T follicular helper cell (primary cell): Measurements from ENCODE around the gene PMCH.
"Not testable (repeated sequence)": the region's sequence is repeated elsewhere in the genome, so short reads cannot be mapped to it uniquely, and the experiment has no call there.

Experiments used
- DNase-seq: peaks from one replicate; pipeline ENCODE4 v3.0.0-alpha.2; 2020; ENCODE audit warnings: low read depth
- total RNA-seq, 2 experiments: gene quantifications; one replicate each; lab custom pipeline; 2026; lab: John Stamatoyannopoulos, UW

Gene PMCH, protein sequence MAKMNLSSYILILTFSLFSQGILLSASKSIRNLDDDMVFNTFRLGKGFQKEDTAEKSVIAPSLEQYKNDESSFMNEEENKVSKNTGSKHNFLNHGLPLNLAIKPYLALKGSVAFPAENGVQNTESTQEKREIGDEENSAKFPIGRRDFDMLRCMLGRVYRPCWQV
- total RNA-seq, result 0.17 to 1.8 reads per million in 2 experiments

DNA sequence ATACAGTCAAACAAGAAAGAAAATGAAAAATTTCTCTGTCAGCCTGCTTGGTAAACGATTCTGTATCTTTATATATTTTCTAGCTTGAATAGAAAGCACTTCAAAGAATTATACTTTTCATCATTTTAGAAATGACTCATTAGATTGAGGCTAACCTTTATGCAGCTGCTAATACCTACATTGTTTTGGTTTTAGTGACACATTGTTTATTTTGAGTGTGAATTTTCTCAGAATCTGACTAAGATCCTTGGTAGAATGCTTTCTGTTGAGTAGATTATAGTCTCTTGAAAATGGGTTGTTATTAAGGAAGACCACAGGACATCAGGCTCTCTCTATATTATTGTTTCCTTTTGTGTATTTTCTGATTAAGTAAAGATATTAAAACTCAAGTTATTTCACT is at the start of gene PMCH:
Gene PMCH (minus strand): TSS at position 45 of the 400 bp plus-strand sequence. CDS start 63 bp downstream, outside the sequence.
- DNase-seq, result no peak

DNA sequence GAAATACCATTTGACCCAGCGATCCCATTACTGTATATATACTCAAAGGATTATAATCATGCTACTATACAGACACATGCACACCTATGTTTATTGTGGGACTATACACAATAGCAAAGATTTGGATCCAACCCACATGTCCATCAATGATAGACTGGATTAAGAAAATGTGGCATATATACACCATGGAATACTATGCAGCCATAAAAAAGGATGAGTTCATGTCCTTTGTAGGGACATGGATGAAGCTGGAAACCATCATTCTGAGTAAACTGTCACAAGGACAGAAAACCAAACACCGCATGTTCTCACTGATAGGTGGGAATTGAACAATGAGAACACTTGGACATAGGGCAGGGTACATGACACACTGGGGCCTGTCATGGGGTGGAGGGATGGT is 43.2 kb upstream of the PMCH start:
- not testable (repeated sequence) for DNase-seq

GRCh38 chr12:102234599-102234998 is 37.0 kb upstream of the PMCH start:
- DNase-seq, result no peak

- no peak for DNase-seq
Measured at GRCh38 chr12:102232446-102232845, 34.8 kb upstream of the PMCH start.

- DNase-seq, result no peak
Measured at GRCh38 chr12:102232036-102232435, 34.4 kb upstream of the PMCH start.

GRCh38 chr12:102227954-102228353 is 30.3 kb upstream of the PMCH start:
- no peak for DNase-seq

- no peak for DNase-seq
Measured at GRCh38 chr12:102220736-102221135, 23.1 kb upstream of the PMCH start.

- DNase-seq, result no peak
Measured at GRCh38 chr12:102215992-102216691, 18.5 kb upstream of the PMCH start.

DNA sequence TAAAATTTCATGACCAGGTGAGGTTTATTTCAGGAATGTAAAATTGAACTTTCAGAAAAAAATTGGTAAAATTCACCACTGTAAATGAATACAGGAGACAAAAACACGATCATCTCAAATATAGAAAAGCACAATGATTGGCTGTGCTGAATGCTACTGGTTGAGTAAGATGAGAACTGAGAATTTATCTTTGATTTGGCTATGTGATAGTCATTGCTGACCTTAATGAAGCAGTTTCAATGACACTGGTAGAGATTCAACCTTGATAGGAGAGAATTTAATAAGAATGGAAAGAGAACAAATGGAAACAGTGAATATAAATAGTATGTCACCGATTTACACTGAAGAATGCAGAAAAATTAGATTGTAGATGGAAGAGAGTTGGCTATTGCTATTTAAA is 6.4 kb upstream of the PMCH start:
- DNase-seq, result no peak

DNA sequence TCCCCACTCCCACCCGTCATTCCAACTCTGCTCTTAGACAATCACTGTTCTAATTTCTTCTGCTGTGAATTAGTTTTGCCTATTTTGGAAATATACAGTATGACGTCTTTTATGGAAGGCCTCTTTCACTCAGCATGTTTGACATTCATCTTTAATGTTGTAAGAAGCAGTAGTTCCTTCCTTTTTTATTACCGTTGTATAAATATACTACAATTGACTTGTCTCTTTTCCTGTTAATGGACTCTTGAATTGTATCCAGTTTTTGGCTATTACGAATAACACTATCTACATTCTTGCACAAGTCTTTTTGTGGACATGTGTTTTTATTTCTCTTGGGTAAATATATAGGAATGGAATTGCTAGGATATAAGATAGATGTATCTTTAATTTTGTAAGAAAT is 4.9 kb upstream of the PMCH start:
- DNase-seq, result no peak

DNA sequence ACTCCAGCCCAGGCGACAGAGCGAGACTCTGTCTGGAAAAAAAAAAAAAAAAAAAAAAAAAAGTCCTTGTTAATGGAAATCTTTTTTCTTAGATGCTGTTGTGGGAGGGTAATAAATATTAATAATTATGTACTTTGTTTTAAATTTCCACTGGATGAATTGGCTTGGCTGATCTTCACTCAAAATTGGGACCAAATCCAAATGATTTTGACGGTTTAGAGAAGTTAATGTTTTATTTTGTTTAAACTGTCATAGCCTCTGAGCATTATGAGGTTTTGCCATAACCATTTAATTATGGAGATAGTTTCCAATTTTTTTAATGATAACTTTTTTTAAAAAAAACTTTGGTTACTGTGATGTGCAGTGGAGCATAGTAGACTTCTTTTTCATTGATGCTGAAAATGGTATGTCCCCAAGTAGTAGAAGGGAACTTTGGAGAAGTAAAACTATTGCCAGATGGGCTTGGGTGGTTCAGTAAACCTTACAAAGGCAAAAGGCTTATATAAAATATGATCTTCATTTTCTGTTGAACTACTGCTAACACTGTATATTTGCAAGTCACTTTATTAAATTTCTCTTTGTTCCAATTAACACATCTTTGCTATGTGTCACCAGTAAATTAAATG is 3.9 kb upstream of the PMCH start:
- no peak for DNase-seq

DNA sequence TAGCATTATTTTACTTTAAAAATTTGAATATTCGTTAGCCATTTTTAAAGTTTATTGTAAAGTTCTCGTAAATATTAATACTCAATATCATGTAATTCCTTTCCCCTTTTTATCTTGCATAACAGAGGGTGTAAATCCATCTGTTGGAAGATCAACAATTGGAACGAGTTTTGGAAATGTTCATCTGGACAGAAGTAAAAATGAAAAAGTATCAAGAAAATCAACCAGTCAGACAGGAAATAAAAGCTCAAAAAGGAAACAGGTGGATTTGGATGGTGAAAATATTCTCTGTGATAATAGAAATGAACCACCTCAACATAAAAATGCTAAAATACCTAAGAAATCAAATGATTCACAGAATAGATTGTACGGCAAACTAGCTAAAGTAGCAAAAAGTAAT is 1.8 kb downstream of the PMCH start:
- no peak for DNase-seq

- DNase-seq, result no peak
Measured at GRCh38 chr12:102182635-102183034, 15.0 kb downstream of the PMCH start.

DNA sequence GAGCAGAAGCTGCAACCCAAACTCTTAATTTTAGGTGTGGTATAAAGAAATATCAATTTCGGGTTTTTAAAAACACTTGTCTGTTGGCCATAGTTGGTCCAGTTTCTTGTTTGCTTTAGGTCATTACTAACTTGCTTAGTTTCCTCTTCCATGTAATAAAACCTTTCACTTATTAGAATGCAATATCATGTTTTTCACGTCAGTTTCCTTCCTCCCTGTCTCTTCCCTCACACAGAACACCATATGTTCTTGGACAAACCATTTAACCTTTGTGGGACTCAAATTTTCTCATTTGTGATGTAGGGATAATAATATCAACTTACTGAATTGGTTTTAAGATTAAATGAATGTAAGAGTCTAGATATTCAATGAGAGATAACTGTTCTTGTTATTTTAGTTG is 22.9 kb downstream of the PMCH start:
- DNase-seq, result no peak

DNA sequence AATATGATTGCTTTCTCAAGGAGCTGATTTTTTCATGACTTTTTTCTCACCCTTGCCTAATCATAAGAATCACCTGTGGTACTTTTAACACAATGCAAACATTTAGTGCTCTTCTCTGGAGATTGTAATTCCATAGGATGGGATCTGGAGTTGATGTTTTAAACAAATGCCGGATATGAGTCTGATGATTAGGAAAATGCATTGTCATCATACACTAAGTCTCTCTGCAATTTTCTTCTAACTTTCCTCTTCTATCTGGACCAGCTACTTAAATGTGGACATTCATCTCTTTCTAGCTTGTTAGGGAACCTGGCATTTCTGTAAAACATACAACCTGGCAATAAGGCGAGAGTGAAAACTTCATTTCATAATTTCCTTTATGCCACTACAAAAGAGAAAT is 23.5 kb downstream of the PMCH start:
- DNase-seq, result no peak

DNA sequence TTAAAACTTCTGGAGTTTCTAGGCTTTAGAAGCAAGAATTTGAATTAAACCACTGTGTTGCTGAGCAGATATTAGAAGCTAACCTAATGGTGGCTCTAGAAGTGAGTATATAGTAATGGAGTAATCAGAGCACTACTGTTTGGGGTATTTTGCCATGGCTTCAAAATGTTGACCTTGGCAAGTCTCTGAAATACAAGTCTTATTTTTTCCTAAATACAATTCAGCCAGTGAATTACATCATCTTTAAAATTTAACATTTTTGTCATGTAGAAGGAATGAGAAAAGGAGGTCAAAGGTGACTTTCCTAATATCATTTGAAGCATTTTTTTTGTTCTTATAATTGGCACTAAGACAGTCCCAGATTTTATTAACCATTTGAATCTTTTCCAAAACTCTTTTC is 25.2 kb downstream of the PMCH start:
- no peak for DNase-seq

DNA sequence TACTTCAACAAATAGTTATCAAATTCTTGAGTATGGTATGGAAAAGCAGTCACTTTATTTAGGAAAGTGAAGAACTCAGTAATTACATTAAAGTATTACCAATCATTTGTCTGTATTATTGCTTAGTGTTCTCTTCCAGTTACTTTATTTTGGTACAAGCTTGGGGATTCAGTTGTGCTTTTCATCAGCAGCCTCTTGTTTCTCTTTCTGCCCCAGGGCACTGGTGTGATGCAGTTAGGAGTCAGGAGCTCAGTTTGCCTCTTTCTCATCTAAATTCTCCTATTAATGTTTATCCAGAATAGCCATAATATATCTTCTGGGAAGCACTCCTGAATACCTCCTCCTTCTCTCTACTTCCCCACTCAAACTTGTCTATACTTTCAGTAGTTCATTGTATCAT is 25.7 kb downstream of the PMCH start:
- DNase-seq, result no peak

DNA sequence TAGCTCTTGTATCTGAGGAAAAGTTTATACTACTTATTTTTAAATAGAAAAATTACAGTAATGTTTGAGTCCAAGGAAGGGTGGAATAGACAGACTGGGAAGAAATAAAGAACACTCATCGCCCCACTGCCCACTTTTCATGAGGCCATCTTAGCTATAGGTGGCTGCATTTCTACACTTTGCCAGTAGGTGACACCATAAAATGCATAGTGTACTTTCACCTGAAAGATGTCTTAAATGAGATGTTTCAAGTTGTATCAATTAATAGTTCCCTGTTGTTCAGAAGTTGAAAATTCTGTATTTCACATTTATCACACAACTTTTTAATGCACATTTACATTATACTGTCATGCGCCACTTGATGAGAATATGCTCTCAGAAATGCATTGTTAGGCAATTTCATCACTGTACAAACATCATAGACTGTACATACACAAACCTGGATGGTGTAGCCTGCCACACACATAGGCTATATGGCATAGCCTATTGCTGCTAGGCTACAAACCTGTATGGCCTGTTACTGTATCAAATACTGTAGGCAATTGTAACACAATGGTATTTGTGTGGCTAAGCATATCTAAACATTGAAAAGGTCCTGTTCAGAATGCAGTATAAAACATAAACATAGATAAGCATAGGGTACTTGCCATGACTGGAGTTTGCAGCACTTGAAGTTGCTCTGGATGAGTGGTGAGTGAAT is 27.6 kb downstream of the PMCH start:
- DNase-seq, result no peak

DNA sequence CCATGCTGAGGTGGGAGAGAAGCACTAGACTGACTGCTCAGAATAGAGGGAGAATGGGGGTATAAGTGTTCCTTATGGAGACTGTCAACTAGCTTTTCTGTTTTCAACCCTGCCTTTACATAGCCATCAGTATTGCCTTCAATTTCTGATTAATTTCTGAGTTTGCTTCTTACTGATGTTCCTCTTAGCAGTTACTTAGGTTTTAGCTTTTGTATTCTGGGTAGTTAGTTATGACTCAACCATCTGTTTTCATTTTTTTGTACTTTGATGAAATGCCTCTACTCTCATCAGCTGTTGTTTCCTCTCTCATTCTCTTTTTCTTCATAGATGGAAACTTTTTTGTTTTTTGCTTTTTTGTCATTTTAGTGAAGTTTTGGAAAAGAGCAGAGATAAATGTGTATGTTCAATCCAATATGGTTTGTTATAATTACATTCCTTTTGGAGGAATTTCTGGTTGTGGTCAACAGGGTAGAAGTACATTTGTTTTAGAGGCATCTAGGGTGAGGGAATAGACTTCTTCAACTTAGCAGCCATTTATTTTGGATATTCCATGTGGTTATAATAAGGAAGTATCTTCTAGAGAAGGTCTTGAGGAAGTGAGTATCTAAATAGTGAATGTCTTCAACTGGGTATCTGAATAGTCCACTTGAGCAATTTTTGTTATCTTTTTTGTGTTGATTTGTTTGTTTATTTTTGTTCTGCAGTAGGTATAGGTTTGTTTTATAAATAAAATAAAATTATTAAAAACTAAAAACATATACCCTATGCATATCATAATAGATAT is 29.6 kb downstream of the PMCH start:
- DNase-seq, result no peak

GRCh38 chr12:102163383-102163782 is 34.2 kb downstream of the PMCH start:
- DNase-seq, result no peak

DNA sequence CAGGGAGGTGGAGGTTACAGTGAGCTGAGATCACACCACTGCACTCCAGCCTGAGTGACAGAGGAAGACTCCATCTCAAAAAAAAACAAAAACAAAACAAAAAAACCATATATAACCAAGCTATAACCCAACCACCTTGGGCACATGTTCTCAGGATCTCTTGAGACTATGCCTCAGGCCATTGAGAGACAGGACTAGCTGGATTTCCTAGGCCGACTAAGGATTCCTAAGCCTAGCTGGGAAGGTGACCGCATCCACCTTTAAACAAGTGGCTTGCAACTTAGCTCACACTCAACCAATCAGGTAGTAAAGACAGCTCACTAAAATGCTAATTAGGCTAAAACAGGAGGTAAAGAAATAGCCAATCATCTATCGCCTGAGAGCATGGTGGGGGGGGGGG is 42.4 kb downstream of the PMCH start:
- not testable (repeated sequence) for DNase-seq

DNA sequence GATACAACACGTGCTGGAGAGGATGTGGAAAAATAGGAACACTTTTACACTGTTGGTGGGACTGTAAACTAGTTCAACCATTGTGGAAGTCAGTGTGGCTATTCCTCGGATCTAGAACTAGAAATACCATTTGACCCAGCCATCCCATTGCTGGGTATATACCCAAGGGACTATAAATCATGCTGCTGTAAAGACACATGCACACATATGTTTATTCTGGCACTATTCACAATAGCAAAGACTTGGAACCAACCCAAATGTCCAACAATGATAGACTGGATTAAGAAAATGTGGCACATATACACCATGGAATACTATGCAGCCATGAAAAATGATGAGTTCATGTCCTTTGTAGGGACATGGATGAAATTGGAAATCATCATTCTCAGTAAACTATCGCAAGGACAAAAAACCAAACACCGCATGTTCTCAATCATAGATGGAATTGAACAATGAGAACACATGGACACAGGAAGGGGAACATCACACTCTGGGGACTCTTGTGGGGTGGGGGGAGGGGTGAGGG is 50.5 kb downstream of the PMCH start:
- not testable (repeated sequence) for DNase-seq
